CD8-positive, alpha-beta memory T cell (primary cell): ENCODE measurements around the gene TESK2. TPM values are rescaled to one million over a fixed set of nuclear protein-coding genes. Genes with fewer than 3 reads are reported as not detected.
A peak's percentile ranks its signal among the peaks of the same experiment; 100 is the strongest.

ENCODE experiments used
- CTCF ChIA-PET: fragments of 350-600 bp; sonication (Branson Sonifier 250); formaldehyde crosslinking; loops from one replicate; lab custom pipeline; 2021; ENCODE audit warnings: antibody characterized with exemption; lab: Charles Lee
- POLR2A ChIA-PET: fragments of 350-600 bp; sonication (Branson Sonifier 250); formaldehyde crosslinking; loops from one replicate; lab custom pipeline; 2021; ENCODE audit warnings: antibody characterized with exemption; lab: Charles Lee
- DNase-seq, 5 donors: peaks; one replicate each; pipeline versions ENCODE4 v3.0.0 to v3.0.0-alpha.2; 2020 to 2022; ENCODE audit warnings: mixed read lengths in 1 of 5
- H3K27ac ChIP-seq: one replicate; pipeline ENCODE4 v1.7.0; 2013; ENCODE audit warnings: low read depth, mild to moderate bottlenecking, low read length, moderate library complexity
- H3K27me3 ChIP-seq: 2 replicates; pipeline ENCODE4 v1.7.0; 2013; ENCODE audit warnings: low read length, mild to moderate bottlenecking; ENCODE audit not compliant: insufficient read depth, poor library complexity, severe bottlenecking
- H3K36me3 ChIP-seq: 2 replicates; pipeline ENCODE4 v1.7.0; 2013; ENCODE audit warnings: mild to moderate bottlenecking, low read length, moderate library complexity; ENCODE audit not compliant: insufficient read depth
- H3K4me1 ChIP-seq: 2 replicates; pipeline ENCODE4 v1.7.0; 2013; ENCODE audit warnings: mild to moderate bottlenecking, low read length, moderate library complexity; ENCODE audit not compliant: insufficient read depth
- H3K4me3 ChIP-seq: 2 replicates; pipeline ENCODE4 v1.7.0; 2013; ENCODE audit warnings: mild to moderate bottlenecking, low read length
- H3K9me3 ChIP-seq: 2 replicates; pipeline ENCODE4 v1.7.0; 2013; ENCODE audit warnings: mild to moderate bottlenecking, low read length
- H3K27ac Mint-ChIP-seq, 8 donors: one replicate each; pipeline ENCODE4 v1.8.0; 2020 to 2021; ENCODE audit warnings: mixed read lengths in 8 of 8, mild to moderate bottlenecking in 6 of 8, inconsistent platforms in 3 of 8, moderate library complexity in 3 of 8
- H3K27me3 Mint-ChIP-seq, 2 donors: one replicate each; pipeline ENCODE4 v1.8.0; 2020 to 2021; ENCODE audit warnings: mixed read lengths in 2 of 2, mild to moderate bottlenecking in 1 of 2, moderate library complexity in 1 of 2
- H3K36me3 Mint-ChIP-seq, 3 donors: one replicate each; pipeline ENCODE4 v1.8.0; 2020 to 2021; ENCODE audit warnings: mixed read lengths in 3 of 3, inconsistent platforms in 1 of 3, mild to moderate bottlenecking in 1 of 3
- H3K4me1 Mint-ChIP-seq, 3 donors: one replicate each; pipeline ENCODE4 v1.8.0; 2020 to 2021; ENCODE audit warnings: mixed read lengths in 3 of 3, inconsistent platforms in 1 of 3, mild to moderate bottlenecking in 1 of 3
- H3K4me3 Mint-ChIP-seq, 7 donors: one replicate each; pipeline ENCODE4 v1.8.0; 2020 to 2021; ENCODE audit warnings: mixed read lengths in 7 of 7, mild to moderate bottlenecking in 6 of 7, moderate library complexity in 4 of 7, inconsistent platforms in 2 of 7
- H3K9me3 Mint-ChIP-seq, 5 donors: one replicate each; pipeline ENCODE4 v1.8.0; 2020 to 2022; ENCODE audit warnings: mixed read lengths in 5 of 5, mild to moderate bottlenecking in 3 of 5, moderate library complexity in 2 of 5, inconsistent platforms in 1 of 5
- polyA plus RNA-seq: library from polyadenylated mRNA; unstranded; fragments of 300-500 nt; fragmentation: Illumina TruSeq; gene quantifications from one replicate; pipeline ENCODE4 v1.2.3, GENCODE V29; 2021
- total RNA-seq, 2 experiments: library from RNA; stranded (reverse); gene quantifications; one replicate each; pipeline ENCODE4 v1.2.3, GENCODE V29; 2021

The TESK2 gene
- total and polyA plus RNA-seq, 3 experiments from 2014 or later: 2.9 to 3.6 (median 3.1) TPM

DNA sequence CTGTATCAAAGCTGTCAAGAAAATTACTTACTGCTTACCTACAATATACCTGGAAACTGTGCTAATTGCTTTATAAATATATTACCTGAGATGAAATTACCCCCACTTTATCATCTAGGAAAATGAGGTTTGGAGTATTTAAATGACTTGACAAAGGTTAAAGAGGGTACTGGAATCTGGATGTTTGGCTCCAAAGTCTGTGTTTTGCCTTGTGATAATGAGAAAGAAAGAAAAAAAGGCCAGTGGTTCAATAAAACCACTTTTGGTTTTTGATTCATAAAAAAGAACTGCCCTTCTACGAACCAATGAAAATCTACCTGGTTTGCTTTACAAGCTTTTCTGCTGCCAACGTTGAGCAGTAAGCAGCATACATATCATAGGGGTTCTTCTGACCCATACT, 89.4 kb downstream of the TESK2 start:
- Mint-ChIP-seq H3K4me1 (no peaks in the 10 kb centered on the region), H3K36me3 (peaks cover 0 to 2% (median 0%) of the 10 kb centered on the region in 3 donors), H3K9me3 (no peaks in the 10 kb centered on the region), H3K4me3 (no peak overlapping the region), H3K27me3 (no peaks in the 10 kb centered on the region), H3K27ac (peak overlapping the region in 1 of 8 donors; percentile 36)
- no peaks in the 10 kb centered on the region for H3K27me3 ChIP-seq
- DNase-seq: no peak
- H3K27ac ChIP-seq: no peak overlapping the region
- no peaks in the 10 kb centered on the region for H3K36me3 ChIP-seq
- no peaks in the 10 kb centered on the region for H3K4me1 ChIP-seq
- H3K4me3 ChIP-seq: no peak overlapping the region
- ChIA-PET POLR2A (no interaction called here), CTCF (no interaction called here)
- H3K9me3 ChIP-seq: no peaks in the 10 kb centered on the region

DNA sequence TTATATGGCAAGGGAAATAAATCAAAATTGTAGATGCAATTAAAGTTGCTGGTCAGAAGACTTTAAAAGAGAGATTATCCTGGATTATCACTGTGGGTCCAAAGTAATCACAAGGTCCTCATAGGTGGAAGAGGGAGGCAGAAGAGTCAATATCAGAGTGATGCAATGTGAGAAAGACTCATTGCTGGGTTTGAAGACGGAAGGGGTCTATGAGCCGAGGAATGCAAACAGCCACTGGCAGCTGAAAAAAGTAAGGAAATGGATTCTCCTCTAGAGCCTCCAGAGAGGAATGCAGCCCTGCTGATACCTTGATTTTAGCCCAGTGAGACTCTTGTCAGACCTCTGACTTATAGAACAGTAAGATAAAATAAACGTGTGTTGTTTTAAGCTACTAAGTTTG, 90.9 kb downstream of the TESK2 start:
- ChIA-PET POLR2A (no interaction called here), CTCF (no interaction called here)
- Mint-ChIP-seq H3K9me3 (no peaks in the 10 kb centered on the region), H3K27ac (no peak overlapping the region), H3K4me3 (no peak overlapping the region), H3K27me3 (no peaks in the 10 kb centered on the region), H3K4me1 (peaks cover 1 to 6% (median 2%) of the 10 kb centered on the region in 3 donors), H3K36me3 (peaks cover 0 to 3% (median 0%) of the 10 kb centered on the region in 3 donors)
- Histone ChIP-seq H3K36me3 (no peaks in the 10 kb centered on the region), H3K4me3 (no peak overlapping the region), H3K9me3 (no peaks in the 10 kb centered on the region), H3K4me1 (no peaks in the 10 kb centered on the region), H3K27me3 (no peaks in the 10 kb centered on the region), H3K27ac (no peak overlapping the region)
- DNase-seq: no peak

- H3K4me1 ChIP-seq: no peaks in the 10 kb centered on the region
- H3K27me3 ChIP-seq: no peaks in the 10 kb centered on the region
- no peak overlapping the region for H3K27ac ChIP-seq
- H3K4me3 ChIP-seq: no peak overlapping the region
- no peaks in the 10 kb centered on the region for H3K9me3 Mint-ChIP-seq
- peaks cover 0 to 4% (median 0%) of the 10 kb centered on the region in 3 donors for H3K36me3 Mint-ChIP-seq
- no peaks in the 10 kb centered on the region for H3K27me3 Mint-ChIP-seq
- H3K4me3 Mint-ChIP-seq: no peak overlapping the region
- H3K36me3 ChIP-seq: no peaks in the 10 kb centered on the region
- no peak overlapping the region for H3K27ac Mint-ChIP-seq
- H3K4me1 Mint-ChIP-seq: peaks cover 4 to 22% (median 20%) of the 10 kb centered on the region in 3 donors
- POLR2A ChIA-PET: no interaction called here
- H3K9me3 ChIP-seq: no peaks in the 10 kb centered on the region
- CTCF ChIA-PET: no interaction called here
- DNase-seq: no peak
Measured at GRCh38 chr1:45397285-45397684, 93.7 kb downstream of the TESK2 start.

DNA sequence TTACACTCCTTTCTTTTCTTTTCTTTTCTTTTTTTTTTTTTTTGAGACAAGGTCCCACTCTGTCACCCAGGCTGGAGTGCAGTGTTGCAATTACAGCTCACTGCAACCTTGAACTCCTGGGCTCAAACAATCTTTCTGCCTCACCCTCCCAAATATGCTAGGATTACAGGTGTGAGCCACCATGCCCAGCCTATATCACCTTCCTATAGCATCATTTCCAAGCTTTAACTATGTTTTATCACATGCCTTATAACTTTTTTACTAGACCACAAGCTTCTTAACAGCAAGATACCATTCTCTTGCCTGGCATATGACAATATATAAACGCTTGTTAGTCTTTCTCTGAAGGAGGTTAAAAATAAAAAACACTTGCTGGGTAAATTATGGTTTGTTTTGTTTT, 95.4 kb downstream of the TESK2 start:
- Histone ChIP-seq H3K27me3 (no peaks in the 10 kb centered on the region), H3K27ac (no peak overlapping the region), H3K4me1 (no peaks in the 10 kb centered on the region), H3K4me3 (no peak overlapping the region), H3K36me3 (no peaks in the 10 kb centered on the region), H3K9me3 (no peaks in the 10 kb centered on the region)
- POLR2A ChIA-PET: no interaction called here
- Mint-ChIP-seq H3K4me1 (peaks cover 4 to 22% (median 20%) of the 10 kb centered on the region in 3 donors), H3K36me3 (peaks cover 0 to 4% (median 0%) of the 10 kb centered on the region in 3 donors), H3K4me3 (no peak overlapping the region), H3K27ac (peak overlapping the region in 1 of 8 donors; percentile 11), H3K9me3 (no peaks in the 10 kb centered on the region), H3K27me3 (no peaks in the 10 kb centered on the region)
- CTCF ChIA-PET: interaction anchor here (0.6 kb wide), 1 partner anchor 646 kb away, joined by 3 read pairs; no protein-coding TSS in a partner anchor
- no peak for DNase-seq

DNA sequence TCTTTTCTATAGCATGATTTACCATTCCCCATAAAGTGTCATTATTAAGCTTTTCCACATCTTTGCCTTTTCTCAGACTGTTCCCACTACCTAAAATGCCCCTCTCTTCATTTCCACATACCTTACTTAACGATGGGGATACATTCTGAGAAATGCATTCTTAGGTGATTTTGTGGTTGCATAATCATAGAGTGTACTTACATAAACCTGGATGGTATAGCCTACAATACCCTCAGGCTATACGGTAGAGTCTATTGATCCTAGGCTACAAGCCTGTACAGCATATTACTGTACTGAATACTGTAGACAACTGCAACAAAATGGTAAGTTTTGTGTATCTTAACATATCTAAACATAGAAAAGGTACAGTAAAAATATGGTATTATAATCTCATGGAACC, 95.9 kb downstream of the TESK2 start:
- ChIA-PET CTCF (no interaction called here), POLR2A (no interaction called here)
- H3K36me3 ChIP-seq: no peaks in the 10 kb centered on the region
- H3K27me3 ChIP-seq: no peaks in the 10 kb centered on the region
- H3K4me1 ChIP-seq: no peaks in the 10 kb centered on the region
- Mint-ChIP-seq H3K4me1 (peaks cover 4 to 22% (median 20%) of the 10 kb centered on the region in 3 donors), H3K9me3 (no peaks in the 10 kb centered on the region), H3K27me3 (no peaks in the 10 kb centered on the region), H3K4me3 (no peak overlapping the region), H3K36me3 (peaks cover 0 to 4% (median 0%) of the 10 kb centered on the region in 3 donors), H3K27ac (peak overlapping the region in 3 of 8 donors; percentile 3 to 43 (median 4))
- no peak overlapping the region for H3K4me3 ChIP-seq
- no peak overlapping the region for H3K27ac ChIP-seq
- no peaks in the 10 kb centered on the region for H3K9me3 ChIP-seq
- DNase-seq: no peak

GRCh38 chr1:45394342-45394741, 96.6 kb downstream of the TESK2 start:
- POLR2A ChIA-PET: interaction anchor here (0.7 kb wide), 1 partner anchor 91 kb away, joined by 3 read pairs; no protein-coding TSS in a partner anchor
- H3K27ac Mint-ChIP-seq: peak overlapping the region in 6 of 8 donors; percentile 12 to 89 (median 72)
- CTCF ChIA-PET: interaction anchor here (1.5 kb wide), 1 partner anchor 99 kb away, joined by 4 read pairs; no protein-coding TSS in a partner anchor

GRCh38 chr1:45393718-45394302, 97.2 kb downstream of the TESK2 start:
- POLR2A ChIA-PET: interaction anchor here (0.7 kb wide), 2 partner anchors 90 to 841 kb away, joined by 3 to 4 read pairs; no protein-coding TSS in a partner anchor
- no peaks in the 10 kb centered on the region for H3K4me1 ChIP-seq
- H3K27ac Mint-ChIP-seq: peak overlapping the region in 7 of 8 donors; percentile 12 to 89 (median 82)
- H3K9me3 Mint-ChIP-seq: no peaks in the 10 kb centered on the region
- H3K27ac ChIP-seq: no peak overlapping the region
- CTCF ChIA-PET: interaction anchor here (1.5 kb wide), 1 partner anchor 99 kb away, joined by 4 read pairs; no protein-coding TSS in a partner anchor
- H3K36me3 ChIP-seq: no peaks in the 10 kb centered on the region
- H3K4me3 Mint-ChIP-seq: peak overlapping the region in 4 of 7 donors; percentile 37 to 66 (median 52)
- peaks cover 4 to 22% (median 20%) of the 10 kb centered on the region in 3 donors for H3K4me1 Mint-ChIP-seq
- H3K9me3 ChIP-seq: no peaks in the 10 kb centered on the region
- H3K27me3 ChIP-seq: no peaks in the 10 kb centered on the region
- DNase-seq: peak in 2 of 5 donors; percentile 13 to 52
- H3K4me3 ChIP-seq: no peak overlapping the region
- no peaks in the 10 kb centered on the region for H3K27me3 Mint-ChIP-seq
- peaks cover 0 to 2% (median 0%) of the 10 kb centered on the region in 3 donors for H3K36me3 Mint-ChIP-seq

More at GRCh38 chr1:45394342-45394741, 96.6 kb downstream of the TESK2 start:
- Histone ChIP-seq H3K4me1 (no peaks in the 10 kb centered on the region), H3K9me3 (no peaks in the 10 kb centered on the region), H3K36me3 (no peaks in the 10 kb centered on the region), H3K4me3 (no peak overlapping the region), H3K27me3 (no peaks in the 10 kb centered on the region), H3K27ac (no peak overlapping the region)
- no peaks in the 10 kb centered on the region for H3K9me3 Mint-ChIP-seq
- peak overlapping the region in 4 of 7 donors; percentile 36 to 66 (median 44) for H3K4me3 Mint-ChIP-seq
- H3K4me1 Mint-ChIP-seq: peaks cover 4 to 22% (median 20%) of the 10 kb centered on the region in 3 donors
- peaks cover 0 to 2% (median 0%) of the 10 kb centered on the region in 3 donors for H3K36me3 Mint-ChIP-seq
- DNase-seq: no peak
- H3K27me3 Mint-ChIP-seq: no peaks in the 10 kb centered on the region

DNA sequence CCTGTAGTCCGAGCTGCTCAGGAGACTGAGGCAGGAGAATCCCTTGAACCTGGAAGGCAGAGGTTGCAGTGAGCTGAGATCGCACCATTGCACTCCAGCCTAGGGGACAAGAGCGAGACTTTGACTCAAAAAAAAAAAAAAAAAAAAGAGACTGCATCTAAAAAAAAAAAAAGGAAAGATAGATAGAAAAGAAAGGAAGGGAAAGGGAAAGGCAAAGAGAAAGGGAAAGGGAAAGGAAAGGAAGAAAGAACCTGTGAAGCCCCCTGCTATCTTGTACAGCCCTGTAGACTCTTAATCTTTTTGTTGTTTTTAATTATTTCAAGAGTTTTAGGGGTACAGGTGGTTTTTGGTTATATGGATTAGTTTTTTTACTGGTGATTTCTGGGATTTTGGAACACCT, 104.7 kb downstream of the TESK2 start:
- no peaks in the 10 kb centered on the region for H3K9me3 ChIP-seq
- no peak overlapping the region for H3K27ac ChIP-seq
- Mint-ChIP-seq H3K36me3 (peaks cover 0 to 7% (median 2%) of the 10 kb centered on the region in 3 donors), H3K4me1 (no peaks in the 10 kb centered on the region), H3K4me3 (no peak overlapping the region), H3K27me3 (no peaks in the 10 kb centered on the region), H3K27ac (no peak overlapping the region), H3K9me3 (no peaks in the 10 kb centered on the region)
- DNase-seq: no peak
- no peak overlapping the region for H3K4me3 ChIP-seq
- H3K4me1 ChIP-seq: no peaks in the 10 kb centered on the region
- H3K27me3 ChIP-seq: no peaks in the 10 kb centered on the region
- H3K36me3 ChIP-seq: no peaks in the 10 kb centered on the region
- POLR2A ChIA-PET: no interaction called here
- CTCF ChIA-PET: no interaction called here
